ENCODE data around the gene PTGFR. TPM values are rescaled to one million over a fixed set of nuclear protein-coding genes. Genes with fewer than 3 reads are reported as not detected.

The PTGFR gene
- polyA plus RNA-seq, 1 donor, result 44.3 TPM

DNA sequence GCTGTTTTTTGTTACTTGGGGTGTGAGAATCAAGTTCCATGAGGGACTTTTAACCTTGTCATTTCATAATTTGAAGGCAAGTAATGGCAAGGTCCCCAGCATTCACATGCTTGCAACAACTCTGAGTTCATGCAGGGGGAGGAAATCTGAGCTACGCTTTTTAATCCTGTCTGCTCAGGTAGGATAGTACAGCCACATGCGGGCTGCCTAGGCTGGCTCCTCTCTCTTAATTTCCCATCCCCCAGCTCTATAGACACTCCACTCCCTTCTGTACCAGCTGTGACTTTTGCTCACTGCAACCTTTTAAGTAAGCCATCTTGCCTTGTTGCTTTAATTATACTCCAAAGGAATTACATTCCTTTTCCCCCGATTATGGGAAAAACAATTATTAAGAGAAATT lies 30.1 kb downstream of the PTGFR start:
- DNase-seq, result no peak

DNA sequence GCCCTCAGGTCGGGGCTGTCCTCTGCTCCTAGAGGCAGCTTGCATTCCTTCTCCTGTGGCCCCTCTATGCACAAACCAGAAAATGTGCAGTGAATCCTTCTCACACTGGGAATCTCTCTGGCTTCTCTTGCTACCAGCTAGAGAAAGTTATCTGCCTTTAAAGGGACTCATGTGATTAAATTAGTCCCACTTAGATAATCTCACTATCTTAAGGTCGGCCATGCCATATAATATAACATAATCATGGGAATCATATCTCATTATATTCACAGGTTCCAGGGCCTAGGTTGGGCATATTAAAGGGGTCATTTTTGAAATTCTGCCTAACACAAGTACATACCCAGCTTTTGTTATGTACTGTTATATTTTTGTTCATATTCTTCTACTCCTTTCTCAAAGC lies 31.4 kb downstream of the PTGFR start:
- DNase-seq, result no peak

DNA sequence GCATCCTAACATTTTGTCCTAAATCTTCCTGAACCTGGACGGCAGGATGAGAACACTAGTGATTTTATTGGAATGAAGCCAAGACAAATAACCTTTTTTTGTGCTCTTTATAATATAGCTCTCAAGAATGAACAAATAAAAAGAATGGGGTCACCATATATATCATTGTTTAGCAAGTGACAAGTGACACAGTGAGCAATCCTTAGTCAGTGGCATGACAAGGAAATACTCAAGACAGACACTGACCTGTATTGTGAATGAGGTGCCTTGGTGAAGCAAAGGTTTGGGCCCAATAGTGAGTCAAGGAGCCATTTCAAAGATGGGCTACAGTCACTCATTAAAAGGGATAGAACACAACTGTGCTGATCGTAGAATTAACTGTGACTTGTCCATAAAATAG lies 35.7 kb downstream of the PTGFR start:
- no peak for DNase-seq

DNA sequence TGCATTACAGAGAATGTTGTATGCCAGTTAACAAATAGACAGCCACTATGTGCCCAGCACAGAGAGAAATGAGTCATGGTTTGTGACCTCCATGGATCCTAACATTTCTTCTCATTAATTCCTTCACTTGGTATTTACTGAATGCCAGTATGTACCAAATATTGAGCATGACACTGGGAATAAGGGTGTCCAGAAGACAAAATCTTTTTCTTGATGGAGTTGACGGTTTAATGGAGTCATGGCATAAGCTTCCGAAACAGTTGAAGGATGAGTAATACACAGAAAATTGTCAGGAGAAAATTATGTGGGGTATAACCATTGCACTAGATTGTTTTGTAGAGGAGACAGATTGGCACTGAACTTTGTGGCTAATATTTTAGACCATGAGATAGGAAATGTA lies 36.9 kb downstream of the PTGFR start:
- DNase-seq, result no peak

DNA sequence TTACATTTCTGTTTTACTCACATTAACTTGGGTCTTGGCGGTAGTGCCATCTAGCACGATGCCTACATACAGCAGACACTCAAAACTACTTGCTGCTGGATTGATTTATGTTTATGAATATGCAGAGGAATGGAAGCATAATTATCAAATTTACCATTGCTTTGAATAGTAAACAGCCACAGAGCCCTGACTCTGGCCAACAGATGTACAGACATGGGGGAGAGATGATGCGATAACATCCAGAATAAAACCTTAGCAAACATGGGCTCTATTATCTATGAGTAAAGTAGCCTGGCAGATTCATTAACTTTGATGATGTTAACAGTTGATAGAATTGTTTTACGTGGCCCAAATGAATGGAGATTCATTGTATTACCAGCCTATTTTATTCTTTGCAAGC lies 42.8 kb downstream of the PTGFR start:
- DNase-seq, result no peak

DNA sequence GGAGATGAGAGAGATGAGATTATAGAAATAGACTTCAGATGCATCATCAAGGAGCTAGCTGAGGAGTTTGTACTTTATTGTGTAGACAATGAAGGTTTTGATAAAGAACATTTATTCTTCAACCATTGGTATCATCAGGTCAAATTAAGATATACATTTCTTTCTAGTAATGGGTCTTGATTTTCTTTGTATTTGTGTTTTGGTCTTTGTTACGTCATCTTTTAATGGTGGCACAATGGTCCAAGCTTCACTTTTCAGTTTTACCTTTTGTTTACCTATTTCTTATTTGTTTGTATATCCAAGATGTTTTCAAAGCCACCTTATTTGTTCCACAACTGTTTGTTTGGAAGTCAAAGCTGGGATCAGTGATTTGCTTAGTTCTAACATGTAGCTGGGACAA lies 44.5 kb downstream of the PTGFR start:
- DNase-seq, result no peak

DNA sequence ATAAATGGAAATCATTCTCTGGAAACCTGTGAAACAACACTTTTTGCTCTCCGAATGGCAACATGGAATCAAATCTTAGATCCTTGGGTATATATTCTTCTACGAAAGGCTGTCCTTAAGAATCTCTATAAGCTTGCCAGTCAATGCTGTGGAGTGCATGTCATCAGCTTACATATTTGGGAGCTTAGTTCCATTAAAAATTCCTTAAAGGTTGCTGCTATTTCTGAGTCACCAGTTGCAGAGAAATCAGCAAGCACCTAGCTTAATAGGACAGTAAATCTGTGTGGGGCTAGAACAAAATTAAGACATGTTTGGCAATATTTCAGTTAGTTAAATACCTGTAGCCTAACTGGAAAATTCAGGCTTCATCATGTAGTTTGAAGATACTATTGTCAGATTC lies 45.7 kb downstream of the PTGFR start:
- no peak for DNase-seq

DNA sequence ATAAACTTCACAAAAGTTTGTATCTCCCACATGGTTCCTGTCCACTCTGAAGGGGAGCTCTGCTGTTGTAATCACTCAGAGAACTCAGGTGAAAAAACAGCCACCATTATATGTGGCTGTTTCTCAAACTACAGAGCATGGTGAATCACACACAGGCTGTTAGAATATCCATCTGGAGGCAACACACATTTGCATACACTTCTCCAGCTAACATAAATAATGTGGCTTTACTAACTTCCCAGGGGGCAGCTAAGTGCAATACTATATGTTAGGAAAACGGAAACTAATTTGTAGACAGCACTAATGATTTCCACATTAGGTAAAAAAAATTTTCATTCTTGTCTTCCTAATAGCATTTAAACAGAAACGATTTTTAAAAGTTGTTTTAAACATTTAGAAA lies 49.3 kb downstream of the PTGFR start:
- DNase-seq, result peak; percentile 2

DNA sequence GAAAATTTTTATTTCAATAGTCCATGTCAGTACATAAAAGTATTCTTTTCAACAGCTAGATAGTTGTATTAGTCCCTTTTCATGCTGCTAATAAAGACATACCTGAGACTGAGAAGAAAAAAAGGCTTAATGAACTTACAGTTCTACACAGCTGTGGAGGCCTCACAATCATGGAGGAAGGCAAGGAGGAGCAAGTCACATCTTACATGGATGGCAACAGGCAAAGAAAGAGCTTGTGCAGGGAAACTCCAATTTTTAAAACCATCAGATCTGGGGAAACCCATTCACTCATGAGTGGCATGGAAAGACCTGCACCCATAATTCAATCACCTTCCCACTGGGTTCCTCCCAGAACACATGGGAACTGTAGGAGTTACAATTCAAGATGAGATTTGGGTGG lies 50.7 kb downstream of the PTGFR start:
- DNase-seq, result no peak

DNA sequence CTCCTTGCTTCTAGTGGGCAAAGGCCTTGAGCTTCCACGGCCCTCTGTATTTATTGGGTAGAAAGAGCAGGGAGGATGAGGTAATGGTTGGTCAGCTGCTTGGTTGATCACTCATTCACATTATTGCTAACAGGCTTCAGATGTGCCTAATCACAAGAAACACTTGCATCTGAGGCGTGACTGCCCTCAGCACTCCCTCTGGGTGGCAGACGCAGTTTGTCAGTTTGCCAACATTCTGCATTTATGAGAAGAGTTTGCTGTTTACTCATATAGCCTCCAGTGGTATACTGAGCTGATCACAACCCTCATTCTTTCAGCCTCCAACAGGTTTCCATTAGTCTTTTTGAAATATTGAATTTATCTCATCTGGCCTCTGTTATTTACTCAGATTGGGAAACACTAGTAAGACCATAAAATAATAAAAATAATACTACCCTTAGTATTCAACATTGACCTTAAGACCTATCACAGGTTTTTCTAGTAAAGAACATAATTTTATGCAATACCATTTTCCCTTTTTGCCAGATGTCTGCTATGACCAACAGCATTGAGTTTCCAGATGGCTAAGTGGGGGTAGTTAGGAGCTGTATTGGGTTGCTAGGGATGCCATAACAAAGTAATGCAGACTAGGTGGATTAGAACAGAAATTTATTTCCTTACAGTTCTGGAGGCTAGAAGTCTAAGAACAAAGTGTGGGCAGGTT lies 53.3 kb downstream of the PTGFR start:
- DNase-seq, result no peak

DNA sequence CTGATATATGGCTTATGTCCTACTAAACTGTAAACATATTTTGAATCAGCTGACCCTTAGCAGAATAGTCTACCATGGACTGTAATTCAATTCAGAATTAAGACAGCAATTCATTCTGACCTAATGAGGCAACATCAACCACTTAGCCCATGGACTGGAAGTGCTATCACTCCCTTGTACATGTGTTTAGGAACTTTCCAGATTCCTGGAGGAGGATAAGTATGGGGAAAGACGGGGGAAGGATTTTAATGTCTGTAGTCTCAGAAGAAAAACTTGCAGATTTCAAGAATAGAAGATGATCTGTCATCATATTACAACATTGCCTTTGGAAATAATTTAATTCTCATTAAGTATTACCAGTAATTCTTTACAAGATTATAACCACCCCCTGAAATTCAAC lies 56.3 kb downstream of the PTGFR start:
- no peak for DNase-seq

DNA sequence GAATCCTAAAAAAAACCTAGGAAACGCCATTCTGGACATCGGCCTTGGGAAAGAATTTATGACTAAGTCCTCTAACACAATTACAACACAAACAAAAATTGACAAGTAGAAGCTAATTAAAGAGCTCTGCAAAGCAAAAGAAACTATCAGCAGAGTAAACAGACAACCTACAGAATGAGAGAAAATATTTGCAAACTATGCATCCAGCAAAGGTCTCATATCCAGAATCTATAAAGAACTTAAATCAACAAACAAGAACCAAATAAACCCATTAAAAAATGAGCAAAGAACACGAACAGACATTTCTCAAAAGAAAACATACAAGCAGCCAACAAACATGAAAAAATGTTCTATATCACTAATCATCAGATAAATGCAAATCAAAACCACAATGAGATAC lies 58.6 kb downstream of the PTGFR start:
- DNase-seq, result no peak

DNA sequence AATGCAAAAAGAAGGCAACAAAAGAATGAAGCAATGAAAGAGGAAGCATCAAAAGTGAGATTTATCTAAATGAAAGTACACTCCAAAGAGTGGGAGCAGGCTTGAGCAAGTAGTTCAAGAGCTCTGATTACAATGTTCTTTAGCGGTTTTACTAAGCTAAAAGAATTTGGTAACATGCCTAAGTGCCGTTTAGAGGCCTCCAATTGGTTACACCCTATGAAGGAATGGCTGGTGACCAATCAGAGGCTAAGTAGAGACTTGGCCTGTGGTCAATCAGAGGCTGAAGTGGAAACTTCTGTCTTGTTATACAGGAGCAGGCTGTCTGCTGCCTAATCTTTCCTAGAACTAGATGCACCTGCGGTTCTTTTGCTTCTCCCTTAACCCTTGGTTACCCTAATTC lies 59.1 kb downstream of the PTGFR start:
- DNase-seq, result no peak

DNA sequence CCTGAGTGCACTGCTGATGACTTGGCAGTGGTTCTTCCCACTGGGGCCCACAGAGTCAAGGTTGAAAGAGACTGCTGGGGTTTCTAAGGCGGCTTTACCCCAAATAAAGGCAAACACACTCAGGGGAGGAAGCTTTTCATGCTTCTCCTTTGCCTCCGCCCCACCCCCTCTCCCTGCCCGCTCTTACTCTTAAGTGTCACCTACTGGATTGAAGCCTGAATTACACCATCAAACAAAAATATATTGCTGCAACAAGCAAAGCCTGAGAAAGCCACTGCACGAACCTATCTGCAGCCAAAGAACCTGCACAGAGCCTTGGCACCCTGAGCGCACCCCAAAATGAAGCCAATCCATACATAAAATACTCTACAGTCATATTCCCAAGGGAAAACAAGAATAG lies 63.1 kb downstream of the PTGFR start:
- DNase-seq, result no peak

DNA sequence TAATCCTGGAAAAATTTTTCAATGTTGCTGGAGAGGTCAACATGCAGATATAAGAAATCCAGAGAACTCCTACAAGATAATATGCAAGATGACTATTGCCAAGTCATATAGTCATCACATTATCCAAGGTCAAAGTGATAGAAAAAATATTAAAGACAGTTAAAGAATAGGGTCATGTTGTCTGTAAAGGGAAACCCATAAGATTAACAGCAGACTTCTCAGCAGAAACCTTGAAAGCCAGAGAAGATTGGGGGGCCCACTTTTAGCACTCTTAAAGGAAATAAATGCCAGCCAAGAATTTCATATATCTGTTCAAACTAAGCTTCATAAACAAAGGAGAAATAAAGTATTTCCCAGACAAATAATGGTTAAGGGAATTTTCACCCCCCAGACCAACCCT lies 64.1 kb downstream of the PTGFR start:
- no peak for DNase-seq

DNA sequence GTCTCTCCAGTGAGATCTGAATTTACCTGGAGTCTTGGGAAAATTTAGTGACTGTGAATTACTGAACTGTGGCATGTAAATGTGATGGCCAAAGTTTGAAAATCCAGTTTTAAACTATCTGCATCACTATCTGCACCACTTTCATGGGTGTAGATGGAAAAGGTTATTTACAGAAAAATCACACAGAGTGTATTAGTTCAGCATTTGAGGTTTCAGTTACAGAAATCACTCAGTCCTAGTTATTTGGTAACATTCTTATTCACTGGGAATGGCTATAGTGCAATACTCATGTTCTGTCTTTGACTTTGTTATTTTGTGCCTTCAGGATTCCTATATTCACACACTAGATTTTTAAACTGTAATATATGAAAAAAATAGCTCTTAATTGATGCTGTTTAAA lies 68.9 kb downstream of the PTGFR start:
- no peak for DNase-seq

DNA sequence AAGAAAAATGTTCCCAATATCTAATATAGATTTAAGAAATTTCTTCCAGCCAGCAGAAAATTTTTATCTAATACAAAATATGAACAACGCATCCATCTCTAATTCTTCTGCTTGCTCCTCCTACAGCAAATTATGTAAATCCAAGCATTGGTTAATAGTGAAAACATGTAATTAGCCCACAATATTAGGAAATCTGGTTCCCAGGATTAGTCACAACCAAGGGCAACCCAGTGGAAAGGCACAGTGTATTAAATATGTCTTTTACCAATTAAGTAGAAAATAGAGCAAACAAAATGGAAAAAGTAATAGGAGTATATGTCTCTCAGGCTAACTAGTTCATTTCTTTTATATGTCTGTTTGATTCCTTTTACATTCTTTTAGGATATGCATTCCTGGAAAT lies 70.0 kb downstream of the PTGFR start:
- no peak for DNase-seq

DNA sequence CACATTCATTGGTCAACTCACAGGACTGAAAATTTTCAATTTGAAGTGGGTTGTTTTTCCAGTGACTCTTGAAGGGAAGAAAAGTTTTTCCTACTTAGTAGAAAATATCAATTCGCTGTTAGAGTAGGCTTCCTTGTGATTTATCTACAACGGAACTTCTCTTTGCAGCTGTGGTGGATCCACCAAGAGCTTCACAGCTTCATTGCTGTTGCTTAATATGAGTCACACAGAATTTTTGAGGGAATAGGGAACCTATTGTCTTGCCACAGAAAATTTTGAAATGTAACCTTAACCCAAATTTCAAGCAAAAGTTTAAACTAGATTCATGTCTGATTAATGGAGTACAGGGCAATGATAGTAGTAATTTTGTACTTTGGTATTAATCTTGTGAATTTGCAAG lies 71.1 kb downstream of the PTGFR start:
- no peak for DNase-seq

DNA sequence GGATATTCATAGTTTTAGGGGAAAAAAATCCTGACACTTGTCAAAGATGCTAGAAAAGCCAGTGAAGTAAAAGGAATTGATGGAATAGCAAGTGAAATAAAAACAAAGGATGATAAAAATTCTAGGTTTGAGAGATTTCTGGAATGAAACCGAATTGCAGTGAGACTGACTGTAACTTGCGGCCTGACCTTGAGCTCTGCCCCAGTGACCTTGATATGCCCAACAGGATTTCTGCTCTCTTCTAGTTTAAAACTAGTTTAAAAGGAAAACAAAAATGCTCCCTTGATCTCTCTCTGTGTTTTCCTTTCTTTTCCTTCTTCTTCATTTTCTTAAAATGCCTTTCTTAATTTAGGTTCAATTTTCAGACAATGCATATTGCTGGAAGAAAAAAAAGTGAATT lies 74.6 kb downstream of the PTGFR start:
- DNase-seq, result no peak

DNA sequence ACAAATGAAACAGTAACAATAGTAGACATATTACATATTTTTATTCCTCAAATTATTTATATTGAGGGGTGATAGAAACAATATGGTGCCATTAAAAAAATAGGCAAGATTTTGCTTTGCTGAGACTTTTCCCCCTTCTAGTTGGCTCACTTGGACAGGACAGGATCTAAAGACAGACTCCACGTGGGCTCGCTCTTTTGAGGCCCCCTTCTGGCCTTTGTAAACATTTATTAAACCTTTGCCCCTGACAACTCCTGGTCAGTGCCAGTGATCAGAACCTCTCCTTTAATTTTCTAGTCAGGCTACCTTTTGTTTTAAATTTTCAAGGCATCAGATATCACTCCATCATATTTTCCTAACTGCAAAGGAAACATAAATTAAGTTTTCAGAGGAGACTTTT lies 79.8 kb downstream of the PTGFR start:
- no peak for DNase-seq

DNA sequence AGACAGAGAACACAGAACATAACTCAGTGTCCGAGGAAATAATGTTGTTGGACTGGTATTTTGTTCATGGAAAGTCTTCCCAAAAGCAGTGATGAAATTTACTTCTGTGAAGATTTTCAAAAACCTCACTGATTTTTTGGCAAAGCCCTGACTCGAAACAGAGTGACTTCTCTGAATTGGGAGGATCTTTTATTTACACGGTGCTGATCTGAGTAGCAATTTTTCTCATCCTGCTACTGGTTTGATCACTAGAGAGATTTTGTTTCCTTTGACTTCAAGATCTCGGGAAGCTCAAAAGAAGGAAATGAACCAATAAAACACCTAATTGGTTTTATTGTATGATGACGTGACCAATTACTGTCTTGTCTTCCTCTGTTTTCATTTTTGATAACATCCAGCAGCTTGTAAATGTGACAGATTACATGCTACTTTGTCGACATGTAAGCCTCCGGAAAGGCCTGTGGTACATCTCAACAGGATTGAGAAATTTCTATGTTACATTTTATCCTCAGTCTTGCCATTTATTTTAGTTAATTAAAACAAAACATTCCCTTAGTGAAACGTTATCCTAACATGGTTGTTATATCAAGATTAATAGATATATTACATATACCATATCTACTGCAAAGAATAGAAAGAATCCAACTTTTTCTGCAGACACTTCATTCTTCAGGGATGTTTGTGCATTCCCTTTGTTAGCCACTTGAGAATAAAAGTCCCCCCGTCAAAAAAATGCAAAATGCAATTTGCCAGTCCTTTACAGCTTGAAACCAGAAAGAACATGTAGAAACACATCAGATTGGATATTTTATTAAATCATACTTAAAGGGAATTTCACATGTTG lies 86.7 kb downstream of the PTGFR start:
- DNase-seq, result no peak

DNA sequence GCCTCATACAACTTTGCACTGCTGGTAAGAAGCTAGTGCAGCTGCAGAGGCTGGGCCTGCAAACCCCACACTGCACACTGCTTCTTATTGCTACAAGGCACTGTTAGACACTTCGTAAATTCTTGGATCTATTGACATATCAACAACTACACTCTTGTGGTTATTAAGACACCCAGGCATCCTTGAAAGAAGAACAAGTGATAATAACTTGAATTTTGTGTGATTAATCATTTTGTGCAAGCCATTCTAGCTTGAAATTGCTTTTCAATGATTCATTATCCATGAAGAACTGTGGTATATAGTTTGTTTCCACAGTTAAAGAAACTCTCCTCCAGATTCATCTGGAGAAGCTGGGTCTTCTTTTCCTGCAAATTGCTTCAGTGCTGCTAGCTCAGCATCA lies 95.8 kb downstream of the PTGFR start:
- no peak for DNase-seq

DNA sequence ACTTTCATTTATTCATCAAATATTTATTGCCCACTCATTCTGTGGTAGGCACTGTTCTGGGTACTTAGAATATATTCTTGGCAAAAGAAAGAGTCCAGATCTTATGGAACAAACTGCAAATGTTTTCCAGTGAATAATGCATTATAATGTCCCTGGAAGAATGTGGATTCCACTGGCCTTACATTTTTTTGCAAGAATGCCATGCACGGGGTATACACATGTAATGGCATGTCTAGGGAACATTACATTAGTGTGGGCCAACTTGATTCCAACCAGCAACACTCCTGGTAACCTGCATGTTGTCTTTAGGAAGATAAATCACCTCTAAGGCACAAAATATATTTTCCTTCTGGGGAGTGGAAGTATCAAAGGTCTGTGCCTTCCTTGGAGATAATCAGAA lies 96.4 kb downstream of the PTGFR start:
- no peak for DNase-seq

All from hindlimb muscle (tissue), 1 donor.